Testis (tissue), 2 donors: ENCODE results near the gene GPD1.

ENCODE experiments used
- CTCF ChIP-seq, 3 experiments: fragments of 450-650 bp in 2 of 3; fragments of 200-600 bp in 1 of 3; sonication (generic) in 1 of 3; IDR thresholded peaks; one replicate each; pipeline ENCODE4 v1.5.1; 2016 to 2019; ENCODE audit warnings: antibody characterized with exemption in 3 of 3, mild to moderate bottlenecking in 2 of 3, moderate library complexity in 1 of 3
- POLR2A ChIP-seq: fragments of 450-650 bp; IDR thresholded peaks from one replicate; pipeline ENCODE4 v1.6.1; 2017; ENCODE audit warnings: antibody characterized with exemption, mild to moderate bottlenecking, moderate library complexity

- no peak for TF ChIP-seq CTCF (IDR thresholded peaks at IDR 0.05)
- TF ChIP-seq POLR2A = no peak
Observed at GRCh38 chr12:50060120-50060468, 43.7 kb upstream of the GPD1 start.
